ENCODE measurements around the gene UBE2E2.

DNA sequence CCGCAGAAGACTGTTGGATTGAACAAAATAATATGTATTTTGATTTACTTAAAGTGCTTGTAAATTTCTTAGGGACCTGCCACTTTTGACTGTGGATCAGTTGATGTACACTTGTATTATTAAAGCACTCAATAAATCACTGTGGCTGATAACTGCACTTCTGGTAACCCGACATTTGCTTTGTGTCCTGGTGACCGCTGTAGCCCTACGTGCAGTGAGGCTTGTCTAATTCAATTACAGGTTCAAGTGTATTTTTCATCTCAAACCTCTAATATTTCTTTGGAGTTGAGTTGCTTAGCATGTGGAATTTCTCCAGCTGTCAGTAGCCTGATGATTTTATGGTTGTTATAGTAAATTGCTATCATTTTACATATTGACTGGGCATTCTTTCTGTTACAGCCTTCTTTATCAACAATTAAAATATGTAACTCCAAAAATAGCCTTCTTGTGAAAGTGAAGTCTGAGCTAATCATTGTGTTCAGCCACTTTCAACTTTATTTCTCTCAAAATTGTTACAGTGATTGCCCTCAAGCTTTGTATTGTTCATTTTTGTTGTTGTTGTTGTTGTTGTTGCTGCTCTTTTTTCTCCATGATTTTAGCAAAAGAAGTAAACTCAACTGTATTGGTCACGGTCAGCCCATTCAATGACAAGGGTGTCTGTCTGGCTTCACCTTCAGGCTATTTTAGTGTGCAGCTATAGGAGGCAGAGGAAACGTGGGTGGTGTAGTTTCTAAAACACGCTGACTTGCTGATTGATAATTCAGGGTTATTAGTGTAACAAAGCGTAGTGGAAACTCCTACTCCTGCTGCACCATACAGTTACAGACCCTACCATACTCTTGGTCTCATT, 387.5 kb downstream of the UBE2E2 start:
- TF ChIP-seq ERF (CRISPR knock-in tag; IDR thresholded peaks at IDR 0.05), result no peak
- TF ChIP-seq ZNF225 (CRISPR knock-in tag; IDR thresholded peaks at IDR 0.05), result no peak
- TF ChIP-seq SMAD3 (CRISPR knock-in tag; IDR thresholded peaks at IDR 0.05), result no peak
- TF ChIP-seq HDAC2 (CRISPR knock-in tag; IDR thresholded peaks at IDR 0.05), result no peak
- no peak for TF ChIP-seq RFX5 (IDR thresholded peaks at IDR 0.05; ENCODE audit: low read depth, low read length)
- TF ChIP-seq TOE1 (CRISPR knock-in tag; IDR thresholded peaks at IDR 0.05), result no peak
- TF ChIP-seq, protein P1, sequence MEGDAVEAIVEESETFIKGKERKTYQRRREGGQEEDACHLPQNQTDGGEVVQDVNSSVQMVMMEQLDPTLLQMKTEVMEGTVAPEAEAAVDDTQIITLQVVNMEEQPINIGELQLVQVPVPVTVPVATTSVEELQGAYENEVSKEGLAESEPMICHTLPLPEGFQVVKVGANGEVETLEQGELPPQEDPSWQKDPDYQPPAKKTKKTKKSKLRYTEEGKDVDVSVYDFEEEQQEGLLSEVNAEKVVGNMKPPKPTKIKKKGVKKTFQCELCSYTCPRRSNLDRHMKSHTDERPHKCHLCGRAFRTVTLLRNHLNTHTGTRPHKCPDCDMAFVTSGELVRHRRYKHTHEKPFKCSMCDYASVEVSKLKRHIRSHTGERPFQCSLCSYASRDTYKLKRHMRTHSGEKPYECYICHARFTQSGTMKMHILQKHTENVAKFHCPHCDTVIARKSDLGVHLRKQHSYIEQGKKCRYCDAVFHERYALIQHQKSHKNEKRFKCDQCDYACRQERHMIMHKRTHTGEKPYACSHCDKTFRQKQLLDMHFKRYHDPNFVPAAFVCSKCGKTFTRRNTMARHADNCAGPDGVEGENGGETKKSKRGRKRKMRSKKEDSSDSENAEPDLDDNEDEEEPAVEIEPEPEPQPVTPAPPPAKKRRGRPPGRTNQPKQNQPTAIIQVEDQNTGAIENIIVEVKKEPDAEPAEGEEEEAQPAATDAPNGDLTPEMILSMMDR (CRISPR knock-in tag; IDR thresholded peaks at IDR 0.05), result no peak
- no peak for TF ChIP-seq HIVEP1 (CRISPR knock-in tag; IDR thresholded peaks at IDR 0.05)
- TF ChIP-seq HNF4A (CRISPR knock-in tag; IDR thresholded peaks at IDR 0.05), result no peak
- TF ChIP-seq, protein P2, sequence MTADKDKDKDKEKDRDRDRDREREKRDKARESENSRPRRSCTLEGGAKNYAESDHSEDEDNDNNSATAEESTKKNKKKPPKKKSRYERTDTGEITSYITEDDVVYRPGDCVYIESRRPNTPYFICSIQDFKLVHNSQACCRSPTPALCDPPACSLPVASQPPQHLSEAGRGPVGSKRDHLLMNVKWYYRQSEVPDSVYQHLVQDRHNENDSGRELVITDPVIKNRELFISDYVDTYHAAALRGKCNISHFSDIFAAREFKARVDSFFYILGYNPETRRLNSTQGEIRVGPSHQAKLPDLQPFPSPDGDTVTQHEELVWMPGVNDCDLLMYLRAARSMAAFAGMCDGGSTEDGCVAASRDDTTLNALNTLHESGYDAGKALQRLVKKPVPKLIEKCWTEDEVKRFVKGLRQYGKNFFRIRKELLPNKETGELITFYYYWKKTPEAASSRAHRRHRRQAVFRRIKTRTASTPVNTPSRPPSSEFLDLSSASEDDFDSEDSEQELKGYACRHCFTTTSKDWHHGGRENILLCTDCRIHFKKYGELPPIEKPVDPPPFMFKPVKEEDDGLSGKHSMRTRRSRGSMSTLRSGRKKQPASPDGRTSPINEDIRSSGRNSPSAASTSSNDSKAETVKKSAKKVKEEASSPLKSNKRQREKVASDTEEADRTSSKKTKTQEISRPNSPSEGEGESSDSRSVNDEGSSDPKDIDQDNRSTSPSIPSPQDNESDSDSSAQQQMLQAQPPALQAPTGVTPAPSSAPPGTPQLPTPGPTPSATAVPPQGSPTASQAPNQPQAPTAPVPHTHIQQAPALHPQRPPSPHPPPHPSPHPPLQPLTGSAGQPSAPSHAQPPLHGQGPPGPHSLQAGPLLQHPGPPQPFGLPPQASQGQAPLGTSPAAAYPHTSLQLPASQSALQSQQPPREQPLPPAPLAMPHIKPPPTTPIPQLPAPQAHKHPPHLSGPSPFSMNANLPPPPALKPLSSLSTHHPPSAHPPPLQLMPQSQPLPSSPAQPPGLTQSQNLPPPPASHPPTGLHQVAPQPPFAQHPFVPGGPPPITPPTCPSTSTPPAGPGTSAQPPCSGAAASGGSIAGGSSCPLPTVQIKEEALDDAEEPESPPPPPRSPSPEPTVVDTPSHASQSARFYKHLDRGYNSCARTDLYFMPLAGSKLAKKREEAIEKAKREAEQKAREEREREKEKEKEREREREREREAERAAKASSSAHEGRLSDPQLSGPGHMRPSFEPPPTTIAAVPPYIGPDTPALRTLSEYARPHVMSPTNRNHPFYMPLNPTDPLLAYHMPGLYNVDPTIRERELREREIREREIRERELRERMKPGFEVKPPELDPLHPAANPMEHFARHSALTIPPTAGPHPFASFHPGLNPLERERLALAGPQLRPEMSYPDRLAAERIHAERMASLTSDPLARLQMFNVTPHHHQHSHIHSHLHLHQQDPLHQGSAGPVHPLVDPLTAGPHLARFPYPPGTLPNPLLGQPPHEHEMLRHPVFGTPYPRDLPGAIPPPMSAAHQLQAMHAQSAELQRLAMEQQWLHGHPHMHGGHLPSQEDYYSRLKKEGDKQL (CRISPR knock-in tag; IDR thresholded peaks at IDR 0.05; ENCODE audit: low read depth), result no peak

Measured in HepG2 (cell line).